Stimulated activated CD8-positive, alpha-beta memory T cell treated with anti-CD3 and anti-CD28 coated beads, Interleukin-7, amount 100 ng/mL, for 48 hours (primary cell): ENCODE data around the gene ASPA.
"Not testable (repeated sequence)": the region's sequence is repeated elsewhere in the genome, so short reads cannot be mapped to it uniquely, and the experiment has no call there.

Source experiments
- DNase-seq, 2 donors: peaks; one replicate each; pipeline ENCODE4 v3.0.0-alpha.2; 2020; ENCODE audit warnings: low read depth in 1 of 2; ENCODE audit errors: extremely low read depth in 1 of 2

ASPA gene

GRCh38 chr17:3507071-3507470, 31.3 kb downstream of the ASPA start:
- no peak for DNase-seq

- DNase-seq: no peak
Measured at GRCh38 chr17:3507869-3508268, 32.1 kb downstream of the ASPA start.

- DNase-seq: no peak
Measured at GRCh38 chr17:3510090-3510489, 34.3 kb downstream of the ASPA start.

- DNase-seq: no peak
Measured at GRCh38 chr17:3511852-3512504, 36.2 kb downstream of the ASPA start.

- DNase-seq: no peak
Measured at GRCh38 chr17:3512505-3513171, 36.8 kb downstream of the ASPA start.

- no peak for DNase-seq
Measured at GRCh38 chr17:3513305-3514035, 37.7 kb downstream of the ASPA start.

- not testable (repeated sequence) for DNase-seq
Measured at GRCh38 chr17:3514167-3514566, 38.4 kb downstream of the ASPA start.

GRCh38 chr17:3514873-3515272, 39.1 kb downstream of the ASPA start:
- DNase-seq: no peak

GRCh38 chr17:3519472-3519871, 43.7 kb downstream of the ASPA start:
- DNase-seq: not testable (repeated sequence)

GRCh38 chr17:3524024-3524423, 48.2 kb downstream of the ASPA start:
- no peak for DNase-seq

GRCh38 chr17:3526491-3526890, 50.7 kb downstream of the ASPA start:
- no peak for DNase-seq

- DNase-seq: no peak
Measured at GRCh38 chr17:3526971-3527370, 51.2 kb downstream of the ASPA start.

- DNase-seq: no peak
Measured at GRCh38 chr17:3527468-3527867, 51.7 kb downstream of the ASPA start.

GRCh38 chr17:3527896-3528295, 52.1 kb downstream of the ASPA start:
- DNase-seq: no peak

- no peak for DNase-seq
Measured at GRCh38 chr17:3528403-3528851, 52.6 kb downstream of the ASPA start.

- no peak for DNase-seq
Measured at GRCh38 chr17:3528880-3529511, 53.2 kb downstream of the ASPA start.

- no peak for DNase-seq
Measured at GRCh38 chr17:3529817-3530741, 54.3 kb downstream of the ASPA start.

GRCh38 chr17:3531266-3532101, 55.7 kb downstream of the ASPA start:
- DNase-seq: no peak

- DNase-seq: no peak
Measured at GRCh38 chr17:3532106-3532858, 56.5 kb downstream of the ASPA start.
